HG03066 (cell line): Measurements from ENCODE around the gene MRPL34.

Source experiments
- ATAC-seq: cut with Tn5 transposase; IDR thresholded peaks from one replicate; pipeline ENCODE4 v1.9.1; 2021; ENCODE audit warnings: low read depth; ENCODE audit not compliant: unreplicated experiment

Gene MRPL34

DNA sequence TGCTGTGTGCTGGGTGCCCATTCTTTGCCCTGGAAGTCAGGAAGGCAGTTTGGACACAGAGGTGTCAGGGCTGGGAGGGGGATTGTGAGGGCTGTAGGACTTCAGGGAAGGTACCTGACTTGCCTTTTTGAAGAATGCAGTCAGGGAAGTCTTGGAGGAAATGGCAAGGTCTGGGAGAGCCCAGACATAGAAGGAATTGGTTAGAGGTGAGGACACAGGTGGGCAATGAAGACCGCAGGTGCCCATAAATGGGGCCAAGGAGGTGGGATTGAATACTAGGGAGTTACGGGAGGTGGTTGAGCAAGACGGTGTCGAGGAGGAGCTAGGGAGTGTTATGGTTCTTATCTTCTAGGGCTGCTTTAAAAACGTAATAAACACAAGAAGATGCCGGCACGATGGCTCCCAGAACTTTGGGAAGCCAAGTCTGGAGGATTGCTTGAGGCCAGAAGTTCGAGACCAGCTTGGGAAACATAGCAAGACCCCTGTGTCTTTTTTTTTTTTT, 2.3 kb downstream of the MRPL34 start:
- ATAC-seq: no peak

DNA sequence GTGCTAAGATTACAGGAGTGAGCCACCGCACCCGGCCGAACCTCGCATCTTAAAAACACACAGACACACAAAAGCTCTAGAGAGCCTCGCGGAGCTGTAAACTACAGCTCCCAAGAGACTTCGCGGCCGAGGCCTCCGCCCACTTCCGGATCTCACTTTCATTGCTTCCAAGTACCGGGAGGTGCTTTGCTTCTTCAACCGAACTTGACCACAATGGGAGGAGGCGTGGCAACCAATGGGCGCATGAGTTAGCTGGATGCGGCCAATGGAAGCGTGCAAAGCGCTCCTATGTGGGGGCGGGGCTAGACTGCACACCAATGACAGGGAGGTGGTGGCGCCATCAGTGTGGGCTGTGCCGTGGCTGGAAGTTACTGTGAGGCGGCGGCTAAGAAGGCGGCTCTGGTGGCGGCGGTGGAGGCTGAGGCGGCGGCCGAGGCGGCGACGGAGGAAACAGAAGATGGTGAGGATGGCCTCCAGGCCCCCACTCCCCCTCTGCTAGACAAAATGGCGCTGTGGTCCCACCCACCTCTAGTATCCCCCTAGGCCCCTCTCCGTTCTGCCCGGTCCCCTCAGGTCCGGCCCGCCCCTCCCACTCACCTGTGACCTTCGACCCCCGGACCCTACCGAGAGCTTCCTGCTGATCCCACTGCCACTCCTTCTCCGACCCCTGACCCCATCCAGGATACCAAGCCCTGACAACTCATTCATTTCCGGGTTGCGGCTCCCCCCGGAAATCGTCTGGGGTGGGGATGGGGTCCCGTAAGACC, 3.7 kb downstream of the MRPL34 start, which contains the start of gene DDA1:
TSS of gene DDA1 (plus strand) at position 366 of the 767 bp plus-strand sequence. CDS start at position 458, 92 bp downstream.
- peak; percentile 71 for ATAC-seq

- ATAC-seq: no peak
Measured at GRCh38 chr19:17309965-17310461, 4.3 kb downstream of the MRPL34 start.

GRCh38 chr19:17311455-17312188, 6.0 kb downstream of the MRPL34 start:
- no peak for ATAC-seq

- ATAC-seq: no peak
Measured at GRCh38 chr19:17312189-17313113, 6.8 kb downstream of the MRPL34 start.

DNA sequence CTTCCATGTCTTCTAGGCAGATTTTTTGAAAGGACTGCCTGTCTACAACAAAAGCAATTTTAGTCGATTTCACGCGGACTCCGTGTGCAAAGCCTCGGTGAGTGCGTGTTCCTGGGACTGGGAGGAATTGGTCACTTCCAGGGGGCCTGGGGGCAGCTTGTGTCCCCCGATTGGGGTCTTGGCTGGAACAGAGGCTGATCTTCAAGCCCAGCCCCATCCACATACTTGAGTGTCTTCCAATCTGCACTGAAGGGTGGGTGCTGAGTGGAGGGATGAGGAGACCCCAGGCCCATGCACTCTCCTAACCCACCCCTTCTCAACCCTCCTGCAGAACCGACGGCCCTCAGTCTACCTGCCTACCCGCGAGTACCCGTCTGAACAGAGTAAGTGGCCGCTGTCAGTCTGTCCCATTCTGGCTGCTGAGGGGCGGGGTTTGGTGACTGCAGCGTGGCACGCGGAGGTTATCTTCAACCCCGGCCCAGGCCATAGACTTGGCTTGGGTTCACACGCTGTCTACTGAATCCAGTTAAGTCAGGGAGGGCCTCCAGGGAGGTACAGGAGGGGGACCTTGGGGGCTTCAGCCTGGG, 8.4 kb downstream of the MRPL34 start:
- no peak for ATAC-seq

- no peak for ATAC-seq
Measured at GRCh38 chr19:17318966-17319365, 13.3 kb downstream of the MRPL34 start.

DNA sequence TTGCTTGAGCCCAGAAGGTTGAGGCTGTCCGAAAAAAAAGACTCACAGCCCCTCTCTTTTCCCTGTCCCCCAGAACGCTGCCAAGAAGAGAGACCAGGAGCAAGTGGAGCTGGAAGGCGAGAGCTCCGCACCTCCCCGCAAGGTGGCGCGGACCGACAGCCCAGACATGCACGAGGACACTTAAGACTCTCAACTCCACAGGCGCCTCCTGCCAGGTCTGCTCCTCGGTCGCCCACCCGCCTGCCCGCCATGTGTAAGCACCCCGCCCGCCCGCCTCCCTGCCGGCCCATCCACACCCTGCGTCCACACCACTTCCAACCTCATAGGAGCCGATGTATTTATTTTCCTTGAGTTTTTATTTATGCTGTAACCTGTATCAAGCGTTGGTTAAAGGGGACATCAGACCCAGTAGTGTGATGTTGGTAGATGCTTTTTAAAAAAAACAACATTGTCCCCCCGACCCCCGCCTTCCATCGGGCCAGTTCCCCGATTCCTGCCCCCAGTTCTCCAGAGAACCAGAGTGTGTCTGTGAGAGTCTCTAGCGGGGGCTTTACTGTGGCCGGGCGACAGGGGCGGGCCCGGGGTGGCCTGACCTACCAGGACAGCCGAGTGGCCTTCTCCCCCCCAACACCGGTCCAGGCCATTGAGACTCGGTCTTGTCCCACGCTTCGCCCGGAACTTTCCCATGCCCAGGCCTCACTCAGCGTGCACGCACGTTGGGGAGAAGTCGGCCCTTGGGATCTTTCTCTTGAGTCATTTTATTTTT, 14.0 kb downstream of the MRPL34 start:
- ATAC-seq: no peak

DNA sequence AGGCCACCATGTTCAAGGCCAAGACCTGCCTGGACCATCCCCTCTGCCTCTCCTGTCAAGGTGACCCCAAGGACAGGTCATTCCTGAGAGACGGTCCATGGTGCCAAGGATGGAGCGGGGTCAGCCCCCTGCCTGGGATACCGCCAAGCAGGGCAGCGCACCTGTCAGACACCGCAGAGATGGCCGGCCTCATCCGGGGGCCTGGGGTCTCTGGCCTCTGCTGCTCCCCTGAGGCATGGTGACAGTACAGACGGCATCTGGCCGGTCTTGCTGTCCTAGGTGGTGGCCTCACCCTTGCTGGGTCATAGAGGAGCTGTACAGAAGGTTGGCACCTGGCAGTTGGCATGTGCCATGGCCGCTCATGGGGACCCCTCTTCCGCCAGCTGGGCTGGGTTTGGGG, 14.8 kb downstream of the MRPL34 start:
- no peak for ATAC-seq

DNA sequence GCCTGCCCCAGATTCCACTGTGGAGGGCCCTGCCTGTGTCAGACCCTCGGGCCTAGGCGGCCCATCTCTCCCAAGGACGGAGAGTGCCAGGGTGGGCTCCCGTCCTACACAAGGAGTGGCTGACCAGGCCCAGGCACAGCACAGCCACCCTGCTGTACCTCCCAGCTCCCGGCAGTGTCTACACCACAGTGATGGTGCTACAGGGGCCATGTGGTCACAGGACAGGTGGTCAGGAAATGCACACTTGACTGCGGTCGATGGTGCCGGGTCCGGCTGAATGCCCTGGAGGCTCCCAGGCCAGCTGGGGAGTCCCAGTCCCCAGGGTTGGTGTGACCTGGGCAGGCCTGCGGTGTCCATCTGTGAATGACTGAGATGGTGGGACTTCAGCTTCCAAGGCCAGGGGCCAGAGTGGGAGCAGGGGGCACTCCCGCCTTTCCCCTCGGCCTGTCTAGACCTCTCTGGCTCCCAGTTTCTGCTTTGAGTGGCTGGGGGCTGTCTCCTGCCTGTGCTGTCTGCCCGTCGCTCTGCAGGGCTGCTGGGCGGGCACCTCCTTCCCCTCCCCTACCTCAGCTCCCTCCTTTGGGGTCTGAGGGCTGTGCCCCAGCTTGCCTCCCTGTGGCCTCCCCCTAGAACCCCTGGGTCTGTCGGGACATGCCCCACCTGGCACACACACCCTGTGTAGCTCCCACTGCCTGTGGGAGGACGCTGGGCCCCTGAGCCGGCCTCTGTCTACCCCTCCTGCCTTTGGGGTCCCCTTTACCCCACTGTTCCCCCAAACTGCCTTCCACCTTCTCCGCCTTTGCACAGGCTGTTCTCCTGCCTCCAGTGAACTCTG, 16.2 kb downstream of the MRPL34 start:
- ATAC-seq: no peak

DNA sequence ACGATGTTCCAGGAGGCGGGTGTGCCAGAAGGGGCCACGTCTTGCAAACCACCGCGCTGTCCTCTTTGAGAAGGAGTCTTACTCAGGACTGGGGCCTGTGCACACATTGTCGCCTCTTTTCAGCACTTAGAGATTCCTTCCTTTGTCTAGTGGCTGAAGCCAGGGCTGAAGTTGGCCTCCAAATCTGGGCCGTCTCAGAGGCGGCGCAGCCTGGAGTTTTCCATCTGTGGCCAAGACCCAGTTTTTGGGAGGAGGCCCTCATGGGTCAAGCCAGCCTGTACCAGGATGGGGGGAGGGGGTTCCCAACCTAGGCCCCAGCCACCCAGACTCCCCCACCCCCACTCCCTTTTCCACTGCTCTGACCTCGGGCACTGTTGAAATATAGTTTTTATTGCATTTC, 17.2 kb downstream of the MRPL34 start:
- ATAC-seq: no peak

- ATAC-seq: no peak
Measured at GRCh38 chr19:17323300-17323963, 17.8 kb downstream of the MRPL34 start.

DNA sequence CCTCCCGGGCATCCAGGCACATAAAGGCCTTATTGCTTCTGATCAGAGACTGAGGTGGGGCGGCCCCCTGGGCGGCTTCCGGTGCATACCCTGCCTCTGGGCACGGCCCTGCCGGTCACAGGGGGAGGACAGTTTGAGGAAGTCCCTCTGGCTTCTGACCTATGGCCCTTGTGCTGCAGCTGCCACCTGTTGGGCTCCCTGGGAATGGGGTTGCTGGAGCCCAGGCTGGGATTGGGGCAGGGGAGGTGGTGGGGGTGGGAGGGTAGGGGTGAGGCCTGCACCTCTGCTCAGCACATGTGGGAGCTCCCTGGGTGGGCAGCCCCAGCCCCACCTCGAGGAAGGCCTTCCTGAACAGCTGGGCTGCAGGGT, 18.3 kb downstream of the MRPL34 start:
- no peak for ATAC-seq

- no peak for ATAC-seq
Measured at GRCh38 chr19:17324357-17325114, 18.9 kb downstream of the MRPL34 start.

- no peak for ATAC-seq
Measured at GRCh38 chr19:17325133-17325532, 19.5 kb downstream of the MRPL34 start.

GRCh38 chr19:17325881-17326594, 20.4 kb downstream of the MRPL34 start:
- no peak for ATAC-seq

DNA sequence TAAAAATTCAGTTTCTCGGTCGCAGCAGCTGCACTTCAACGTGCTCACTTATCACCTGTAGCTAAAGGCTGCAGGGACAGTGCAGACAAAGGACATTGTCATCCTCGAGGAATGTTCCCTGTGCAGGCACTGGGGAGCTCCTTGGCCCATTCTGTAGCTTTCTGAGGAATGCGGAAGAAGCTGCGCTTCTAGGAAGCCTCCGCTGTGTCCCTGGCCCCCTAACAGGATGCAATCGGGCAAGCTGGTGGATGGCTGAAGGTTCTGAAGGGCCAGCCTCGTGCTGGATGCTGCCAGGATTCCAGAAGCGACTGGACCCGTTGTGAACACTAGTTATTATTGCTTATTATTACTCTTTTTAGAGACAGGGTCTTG, 20.9 kb downstream of the MRPL34 start:
- ATAC-seq: no peak
